Endothelial cell of umbilical vein (primary cell): Measurements from ENCODE around the gene CPZ. TPM values are rescaled to one million over a fixed set of nuclear protein-coding genes. Genes with fewer than 3 reads are reported as not detected.

ENCODE experiments used
- BruUV-seq: library from RNA; stranded (reverse); fragments of 400-500 nt; replicated peaks from 2 replicates; lab custom pipeline; 2021; lab: Mats Ljungman, UMichigan
- CTCF ChIA-PET: fragments of 300-600, 350-600 bp; sonication (Branson Sonifier 250); formaldehyde crosslinking; loops from one replicate; lab custom pipeline; 2021; ENCODE audit warnings: antibody characterized with exemption, inconsistent platforms; lab: Charles Lee
- POLR2A ChIA-PET: fragments of 300-600, 350-600 bp; sonication (Branson Sonifier 250); formaldehyde crosslinking; loops from one replicate; lab custom pipeline; 2021; ENCODE audit warnings: antibody characterized with exemption, inconsistent platforms; lab: Charles Lee
- DNase-seq: peaks from one replicate; pipeline ENCODE4 v3.0.0-alpha.2; 2011; ENCODE audit warnings: low read depth, low spot score
- FAIRE-seq: peaks from 2 replicates; lab custom pipeline; 2011; peaks lifted over from hg19 to GRCh38; lab: Jason Lieb, UNC
- H2AFZ ChIP-seq: 2 replicates; pipeline ENCODE4 v1.6.0; 2012; ENCODE audit warnings: low read depth, low read length, control low read depth, inconsistent platforms
- H3K27ac ChIP-seq: 2 replicates; pipeline ENCODE4 v1.5.1; 2011; ENCODE audit warnings: low read depth, mild to moderate bottlenecking, control low read depth, low read length, moderate library complexity; ENCODE audit not compliant: insufficient read depth
- H3K27me3 ChIP-seq, 2 experiments: 2 replicates each; pipeline versions ENCODE4 v1.6.0 to v1.6.1; 2011; ENCODE audit warnings: low read length in 2 of 2, mixed read lengths in 1 of 2; ENCODE audit not compliant: control insufficient read depth in 2 of 2, insufficient read depth in 2 of 2
- H3K36me3 ChIP-seq, 2 experiments: 2 replicates in 1 of 2; 3 replicates in 1 of 2; pipeline ENCODE4 v1.5.1; 2011; ENCODE audit warnings: low read length in 2 of 2, mild to moderate bottlenecking in 1 of 2, moderate library complexity in 1 of 2; ENCODE audit not compliant: control insufficient read depth in 2 of 2, insufficient read depth in 2 of 2; ENCODE audit errors: extremely low read depth in 1 of 2
- H3K4me1 ChIP-seq: 3 replicates; pipeline ENCODE4 v1.5.1; 2011; ENCODE audit warnings: mild to moderate bottlenecking, low read length; ENCODE audit not compliant: control insufficient read depth, insufficient read depth; ENCODE audit errors: extremely low read depth
- H3K4me2 ChIP-seq: 2 replicates; pipeline ENCODE4 v1.6.1; 2011; ENCODE audit warnings: low read length, control low read depth, mixed read lengths; ENCODE audit not compliant: insufficient read depth
- H3K4me3 ChIP-seq, 3 experiments: fragments of 200-600 bp in 1 of 3; sonication (generic), shearing (Covaris generic) in 1 of 3; replicated peaks in 1 of 3; 2 replicates each; pipeline ENCODE4 v1.5.1; 2011 to 2016; ENCODE audit warnings: control low read depth in 3 of 3, low read length in 3 of 3, mild to moderate bottlenecking in 2 of 3, inconsistent platforms in 1 of 3, low read depth in 1 of 3, moderate library complexity in 1 of 3; ENCODE audit not compliant: insufficient read depth in 1 of 3
- H3K79me2 ChIP-seq: 2 replicates; pipeline ENCODE4 v1.6.0; 2012; ENCODE audit warnings: low read length, inconsistent platforms; ENCODE audit not compliant: control insufficient read depth, insufficient read depth
- H3K9ac ChIP-seq: replicated peaks from 2 replicates; pipeline ENCODE3; 2011; ENCODE audit warnings: low read length, control low read depth; ENCODE audit not compliant: insufficient read depth; ENCODE audit errors: extremely low read depth
- H3K9me1 ChIP-seq: replicated peaks from 3 replicates; pipeline ENCODE4 v1.6.0; 2011; ENCODE audit warnings: mild to moderate bottlenecking, low read length; ENCODE audit not compliant: control insufficient read depth, insufficient read depth; ENCODE audit errors: extremely low read depth
- H3K9me3 ChIP-seq: replicated peaks from 2 replicates; pipeline ENCODE4 v1.5.1; 2012; ENCODE audit warnings: low read length, inconsistent platforms; ENCODE audit not compliant: control insufficient read depth, insufficient read depth
- H4K20me1 ChIP-seq: replicated peaks from 2 replicates; pipeline ENCODE3; 2011; ENCODE audit warnings: mild to moderate bottlenecking, low read length; ENCODE audit not compliant: control insufficient read depth, insufficient read depth; ENCODE audit errors: extremely low read depth
- EZH2 ChIP-seq: IDR thresholded peaks from 2 replicates; pipeline ENCODE4 v1.6.1; 2012; ENCODE audit warnings: borderline replicate concordance, low read depth, mild to moderate bottlenecking, moderate library complexity, low read length, inconsistent platforms; ENCODE audit not compliant: severe bottlenecking
- FOS ChIP-seq: IDR thresholded peaks from 2 replicates; pipeline ENCODE4 v1.6.1; 2011; ENCODE audit warnings: mild to moderate bottlenecking, low read length, moderate library complexity, borderline replicate concordance; ENCODE audit not compliant: insufficient read depth
- GATA2 ChIP-seq: IDR thresholded peaks from 2 replicates; pipeline ENCODE4 v1.7.0; 2011; ENCODE audit warnings: low read depth, mild to moderate bottlenecking, moderate library complexity, mixed read lengths, low read length; ENCODE audit not compliant: insufficient read length, insufficient read depth
- JUN ChIP-seq: IDR thresholded peaks from 2 replicates; pipeline ENCODE4 v1.6.1; 2011; ENCODE audit warnings: borderline replicate concordance, low read depth; ENCODE audit not compliant: insufficient read length, insufficient read depth
- MAX ChIP-seq: IDR thresholded peaks from 2 replicates; pipeline ENCODE4 v1.6.1; 2011; ENCODE audit not compliant: insufficient read depth, insufficient read length
- MYC ChIP-seq: IDR thresholded peaks from one replicate; pipeline ENCODE4 v1.6.1; 2011; ENCODE audit warnings: mild to moderate bottlenecking, low read depth, low read length
- POLR2A ChIP-seq: IDR thresholded peaks from 2 replicates; pipeline ENCODE4 v1.6.1; 2012; ENCODE audit warnings: low read depth, mild to moderate bottlenecking, control low read depth, low read length
- POLR2AphosphoS5 ChIP-seq: IDR thresholded peaks from 2 replicates; pipeline ENCODE4 v1.6.1; 2012; ENCODE audit warnings: low read depth, mild to moderate bottlenecking, control low read depth, low read length, moderate library complexity; ENCODE audit not compliant: insufficient read depth
- dilution Hi-C: fragments of 300-500 bp; cut with MboI; formaldehyde crosslinking; loops from one replicate; pipeline ENCODE4 v1.15.0; 2019; ENCODE audit warnings: low sequenced_read_pairs; ENCODE audit not compliant: extremely low pct_ligation_motif_present
- intact Hi-C: fragments of 100-400 bp; cut with micrococcal nuclease; formaldehyde crosslinking; loops from one replicate; pipeline ENCODE4 v1.10.0; 2022
- polyA plus RNA-seq, 4 experiments: library from polyadenylated mRNA; depleted of rRNA in 3 of 4; stranded (reverse) in 3 of 4; unstranded in 1 of 4; fragments of >200 nt; gene quantifications; 2 replicates each; pipeline versions ENCODE4 v1.2.1 to v1.2.3, GENCODE V29; 2011 to 2012; ENCODE audit warnings: missing spikeins in 1 of 4
- total RNA-seq: library from RNA; stranded (reverse); gene quantifications from 2 replicates; pipeline ENCODE4 v1.2.3, GENCODE V29; 2021
- TF ChIP-seq, protein P1 (sequence below), 2 donors: IDR thresholded peaks; 1 replicate in 1 of 2; 2 replicates in 1 of 2; pipeline ENCODE4 v1.5.1; 2011; ENCODE audit warnings: low read length in 2 of 2, mild to moderate bottlenecking in 2 of 2, moderate library complexity in 2 of 2, control low read depth in 1 of 2, inconsistent platforms in 1 of 2, low read depth in 1 of 2; ENCODE audit not compliant: insufficient read depth in 1 of 2; ENCODE audit errors: extremely low read depth in 1 of 2

Gene CPZ
- total and polyA plus RNA-seq, 2 donors (not counting 3 experiments of a cell fraction or from before 2014, with no cell fraction given): not detected

GRCh38 chr4:8643441-8643840 lies 50.9 kb downstream of the CPZ start:
- no TSS peak for BruUV-seq
- no peaks in the 10 kb centered on the region for H3K27me3 ChIP-seq
- TF ChIP-seq EZH2 (no peak), POLR2AphosphoS5 (no peak), POLR2A (no peak), FOS (no peak), GATA2 (no peak), MYC (no peak), JUN (no peak), MAX (no peak)
- TF ChIP-seq, protein P1, sequence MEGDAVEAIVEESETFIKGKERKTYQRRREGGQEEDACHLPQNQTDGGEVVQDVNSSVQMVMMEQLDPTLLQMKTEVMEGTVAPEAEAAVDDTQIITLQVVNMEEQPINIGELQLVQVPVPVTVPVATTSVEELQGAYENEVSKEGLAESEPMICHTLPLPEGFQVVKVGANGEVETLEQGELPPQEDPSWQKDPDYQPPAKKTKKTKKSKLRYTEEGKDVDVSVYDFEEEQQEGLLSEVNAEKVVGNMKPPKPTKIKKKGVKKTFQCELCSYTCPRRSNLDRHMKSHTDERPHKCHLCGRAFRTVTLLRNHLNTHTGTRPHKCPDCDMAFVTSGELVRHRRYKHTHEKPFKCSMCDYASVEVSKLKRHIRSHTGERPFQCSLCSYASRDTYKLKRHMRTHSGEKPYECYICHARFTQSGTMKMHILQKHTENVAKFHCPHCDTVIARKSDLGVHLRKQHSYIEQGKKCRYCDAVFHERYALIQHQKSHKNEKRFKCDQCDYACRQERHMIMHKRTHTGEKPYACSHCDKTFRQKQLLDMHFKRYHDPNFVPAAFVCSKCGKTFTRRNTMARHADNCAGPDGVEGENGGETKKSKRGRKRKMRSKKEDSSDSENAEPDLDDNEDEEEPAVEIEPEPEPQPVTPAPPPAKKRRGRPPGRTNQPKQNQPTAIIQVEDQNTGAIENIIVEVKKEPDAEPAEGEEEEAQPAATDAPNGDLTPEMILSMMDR (IDR thresholded peaks at IDR 0.05; ENCODE audit: extremely low read depth in 1 of 2, insufficient read depth in 1 of 2, low read depth in 1 of 2, low read length in 2 of 2): no peak
- no peak overlapping the region for H3K4me3 ChIP-seq
- no peaks in the 10 kb centered on the region for H3K4me1 ChIP-seq
- FAIRE-seq (no peak), DNase-seq (no peak)
- dilution Hi-C loops: no loop called here
- ChIA-PET CTCF (no interaction called here), POLR2A (no interaction called here)
- no peak overlapping the region for H3K27ac ChIP-seq
- H3K4me2 ChIP-seq: no peak overlapping the region
- no peaks in the 10 kb centered on the region for H3K79me2 ChIP-seq
- H3K36me3 ChIP-seq: no peaks in the 10 kb centered on the region
- no peaks in the 10 kb centered on the region for H4K20me1 ChIP-seq
- intact Hi-C loops: no loop called here
- H3K9ac ChIP-seq: no peak overlapping the region
- H2AFZ ChIP-seq: no peak overlapping the region
- H3K9me3 ChIP-seq: no peaks in the 10 kb centered on the region
- no peaks in the 10 kb centered on the region for H3K9me1 ChIP-seq
